Measurements from ENCODE around the gene MAGI1. TPM values are rescaled to one million over a fixed set of nuclear protein-coding genes. Genes with fewer than 3 reads are reported as not detected.

The MAGI1 gene
- total RNA-seq, 1 experiment from 2014 or later: 38.6 TPM

DNA sequence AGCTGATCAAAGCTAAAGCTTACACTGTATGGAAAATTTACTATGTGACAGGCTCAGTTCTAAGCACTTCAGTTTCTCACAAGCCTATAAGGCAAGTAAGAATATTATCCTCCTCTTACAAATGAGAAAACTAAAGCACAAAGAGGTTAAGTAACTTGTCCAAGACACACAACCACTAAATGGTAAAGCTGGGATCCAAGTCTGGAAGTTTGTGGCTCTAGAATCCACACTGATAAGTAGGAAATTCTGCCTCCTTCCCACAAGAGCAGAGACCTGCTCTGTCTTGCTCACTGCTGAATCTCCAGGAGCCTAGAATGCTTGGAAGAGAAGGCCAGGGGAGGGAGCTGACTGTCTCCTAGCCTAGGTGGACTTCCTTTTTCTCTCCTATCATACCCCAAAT is 60.6 kb downstream of the MAGI1 start:
- intact Hi-C loops (cut with micrococcal nuclease): no loop called here
- BruUV-seq (replicated peaks): no TSS peak
- H3K4me2 ChIP-seq (ENCODE audit: low read length): no peak overlapping the region
- no peaks in the 10 kb centered on the region for H3K36me3 ChIP-seq (ENCODE audit: control insufficient read depth in 1 of 2, insufficient read depth in 2 of 2, low read length in 2 of 2)
- POLR2A ChIA-PET: no interaction called here
- no peak overlapping the region for H2AFZ ChIP-seq (ENCODE audit: low read depth, low read length, poor library complexity, severe bottlenecking)
- H3K27me3 ChIP-seq (ENCODE audit: insufficient read depth, low read length): no peaks in the 10 kb centered on the region
- no peak overlapping the region for H3K9ac ChIP-seq (ENCODE audit: low read length)
- RAD21 ChIA-PET (ENCODE audit: low non-redundant PET in 1 of 2, low total read pairs in 2 of 2, uncharacterized antibody in 2 of 2, unreplicated experiment in 2 of 2): no interaction called here
- CTCF ChIA-PET: no interaction called here
- no peaks in the 10 kb centered on the region for H4K20me1 ChIP-seq (ENCODE audit: insufficient read depth)
- H3K4me3 ChIP-seq (replicated peaks in 1 of 2; ENCODE audit: low read depth in 1 of 2, low read length in 2 of 2): no peak overlapping the region
- no peak overlapping the region for H3K27ac ChIP-seq (ENCODE audit: low read depth, low read length)
- no peak for DNase-seq (ENCODE audit: low read depth, low spot score)
- ATAC-seq: no peak
- peaks cover 13 to 16% of the 10 kb centered on the region in 2 experiments; a peak in 3 of 4 replicates for H3K4me1 ChIP-seq (ENCODE audit: control insufficient read depth in 1 of 2, insufficient read depth in 2 of 2, low read length in 2 of 2)
- TF ChIP-seq POLR2A (IDR thresholded peaks at IDR 0.05; ENCODE audit: borderline replicate concordance, extremely low read depth, insufficient read depth, insufficient read length) (no peak), ZBTB33 (IDR thresholded peaks at IDR 0.05; ENCODE audit: extremely low read depth, insufficient replicate concordance, low read length) (no peak), REST (IDR thresholded peaks at IDR 0.05; ENCODE audit: low read depth) (no peak), ZNF274 (IDR thresholded peaks at IDR 0.05; ENCODE audit: low read depth, low read length) (no peak), CBX3 (IDR thresholded peaks at IDR 0.05; ENCODE audit: low read depth) (no peak), RAD21 (IDR thresholded peaks at IDR 0.05; ENCODE audit: low read depth) (no peak), POLR2AphosphoS5 (IDR thresholded peaks at IDR 0.05; ENCODE audit: low read depth, low read length) (no peak), EZH2 (IDR thresholded peaks at IDR 0.05) (no peak), MAX (IDR thresholded peaks at IDR 0.05) (no peak)
- TF ChIP-seq, protein P1, sequence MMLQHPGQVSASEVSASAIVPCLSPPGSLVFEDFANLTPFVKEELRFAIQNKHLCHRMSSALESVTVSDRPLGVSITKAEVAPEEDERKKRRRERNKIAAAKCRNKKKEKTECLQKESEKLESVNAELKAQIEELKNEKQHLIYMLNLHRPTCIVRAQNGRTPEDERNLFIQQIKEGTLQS (IDR thresholded peaks at IDR 0.05): no peak
- TF ChIP-seq, protein P2, sequence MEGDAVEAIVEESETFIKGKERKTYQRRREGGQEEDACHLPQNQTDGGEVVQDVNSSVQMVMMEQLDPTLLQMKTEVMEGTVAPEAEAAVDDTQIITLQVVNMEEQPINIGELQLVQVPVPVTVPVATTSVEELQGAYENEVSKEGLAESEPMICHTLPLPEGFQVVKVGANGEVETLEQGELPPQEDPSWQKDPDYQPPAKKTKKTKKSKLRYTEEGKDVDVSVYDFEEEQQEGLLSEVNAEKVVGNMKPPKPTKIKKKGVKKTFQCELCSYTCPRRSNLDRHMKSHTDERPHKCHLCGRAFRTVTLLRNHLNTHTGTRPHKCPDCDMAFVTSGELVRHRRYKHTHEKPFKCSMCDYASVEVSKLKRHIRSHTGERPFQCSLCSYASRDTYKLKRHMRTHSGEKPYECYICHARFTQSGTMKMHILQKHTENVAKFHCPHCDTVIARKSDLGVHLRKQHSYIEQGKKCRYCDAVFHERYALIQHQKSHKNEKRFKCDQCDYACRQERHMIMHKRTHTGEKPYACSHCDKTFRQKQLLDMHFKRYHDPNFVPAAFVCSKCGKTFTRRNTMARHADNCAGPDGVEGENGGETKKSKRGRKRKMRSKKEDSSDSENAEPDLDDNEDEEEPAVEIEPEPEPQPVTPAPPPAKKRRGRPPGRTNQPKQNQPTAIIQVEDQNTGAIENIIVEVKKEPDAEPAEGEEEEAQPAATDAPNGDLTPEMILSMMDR (IDR thresholded peaks at IDR 0.05 in 2 of 3, conservative IDR thresholded peaks at IDR 0.05 in 1 of 3; ENCODE audit: borderline replicate concordance in 1 of 3, insufficient read depth in 1 of 3, low read depth in 2 of 3, low read length in 2 of 3): no peak
- H3K9me2 ChIP-seq (ENCODE audit: insufficient read depth): no peaks in the 10 kb centered on the region
- no peaks in the 10 kb centered on the region for H3K79me2 ChIP-seq (ENCODE audit: insufficient read depth, low read length)
- peaks cover 0 to 4% of the 10 kb centered on the region in 2 experiments; a peak in 1 of 4 replicates for H3K9me3 ChIP-seq (ENCODE audit: control insufficient read depth in 1 of 2, insufficient read depth in 1 of 2, low read depth in 1 of 2, low read length in 2 of 2)
